Stimulated activated CD8-positive, alpha-beta memory T cell treated with anti-CD3 and anti-CD28 coated beads, Interleukin-12 subunit alpha, Interleukin-12 subunit beta, amount 100 ng/mL, for 4 hours (primary cell): ENCODE data around the gene MED13.
"Not testable (repeated sequence)": the region's sequence is repeated elsewhere in the genome, so short reads cannot be mapped to it uniquely, and the experiment has no call there.

Experiments
- DNase-seq: peaks from one replicate; pipeline ENCODE4 v3.0.0-alpha.2; 2020; ENCODE audit warnings: low read depth

The MED13 gene

GRCh38 chr17:62090021-62090824 is 25.1 kb upstream of the MED13 start:
- no peak for DNase-seq

- no peak for DNase-seq
These were observed 24.3 kb upstream of the MED13 start for GRCh38 chr17:62089334-62089733.

GRCh38 chr17:62086737-62087136 is 21.7 kb upstream of the MED13 start:
- DNase-seq, result no peak

GRCh38 chr17:62085511-62086408 is 20.7 kb upstream of the MED13 start:
- DNase-seq, result no peak

GRCh38 chr17:62084585-62084984 is 19.5 kb upstream of the MED13 start:
- no peak for DNase-seq

- DNase-seq, result no peak
These were observed 18.6 kb upstream of the MED13 start for GRCh38 chr17:62083651-62084050.

GRCh38 chr17:62080647-62081046 is 15.6 kb upstream of the MED13 start:
- DNase-seq, result no peak

- no peak for DNase-seq
These were observed 12.9 kb upstream of the MED13 start for GRCh38 chr17:62078009-62078408.

GRCh38 chr17:62076864-62077788 is 12.0 kb upstream of the MED13 start:
- DNase-seq, result no peak

GRCh38 chr17:62075308-62075815 is 10.3 kb upstream of the MED13 start:
- DNase-seq, result no peak

GRCh38 chr17:62073993-62074392 is 8.9 kb upstream of the MED13 start:
- no peak for DNase-seq

- not testable (repeated sequence) for DNase-seq
These were observed 7.8 kb upstream of the MED13 start for GRCh38 chr17:62072855-62073254.

GRCh38 chr17:62070900-62071299 is 5.8 kb upstream of the MED13 start:
- no peak for DNase-seq

GRCh38 chr17:62067165-62068145 is 2.4 kb upstream of the MED13 start:
- DNase-seq, result no peak

- peak; percentile 96 for DNase-seq
These were observed 762 bp upstream of the MED13 start for GRCh38 chr17:62065611-62066468.

- DNase-seq, result no peak
These were observed 868 bp downstream of the MED13 start for GRCh38 chr17:62064029-62064790.

GRCh38 chr17:62062944-62063343 is 2.1 kb downstream of the MED13 start:
- no peak for DNase-seq

- no peak for DNase-seq
These were observed 2.8 kb downstream of the MED13 start for GRCh38 chr17:62062302-62062701.

GRCh38 chr17:62059414-62059813 is 5.7 kb downstream of the MED13 start:
- DNase-seq, result no peak
